HCT116 (cell line): ENCODE results near the gene GLB1L.
A peak's percentile ranks its signal among the peaks of the same experiment; 100 is the strongest.

Experiments used
- POLR2A ChIP-seq: IDR thresholded peaks from 2 replicates; pipeline ENCODE4 v1.7.0; 2011; ENCODE audit warnings: borderline replicate concordance; ENCODE audit not compliant: insufficient read depth, insufficient read length; ENCODE audit errors: extremely low read depth
- SP1 ChIP-seq: IDR thresholded peaks from 2 replicates; pipeline ENCODE4 v1.6.1; 2012; ENCODE audit warnings: low read depth
- ZNF274 ChIP-seq: fragments of 200-500 bp; sonication (Bioruptor generic); IDR thresholded peaks from 2 replicates; pipeline ENCODE4 v1.6.1; 2014; ENCODE audit warnings: mild to moderate bottlenecking, low read depth, low read length, inconsistent platforms
- TF ChIP-seq, protein P1 (sequence below), 3 experiments: fragments of 200-600 bp in 1 of 3; sonication (generic) in 1 of 3; IDR thresholded peaks in 2 of 3; conservative IDR thresholded peaks in 1 of 3; 2 replicates each; pipeline ENCODE4 v1.5.1; 2012 to 2017; ENCODE audit warnings: low read depth in 2 of 3, low read length in 2 of 3, antibody characterized with exemption in 1 of 3, borderline replicate concordance in 1 of 3, control low read depth in 1 of 3, mild to moderate bottlenecking in 1 of 3, mixed read lengths in 1 of 3, mixed run types in 1 of 3, moderate library complexity in 1 of 3; ENCODE audit not compliant: insufficient read depth in 1 of 3

DNA sequence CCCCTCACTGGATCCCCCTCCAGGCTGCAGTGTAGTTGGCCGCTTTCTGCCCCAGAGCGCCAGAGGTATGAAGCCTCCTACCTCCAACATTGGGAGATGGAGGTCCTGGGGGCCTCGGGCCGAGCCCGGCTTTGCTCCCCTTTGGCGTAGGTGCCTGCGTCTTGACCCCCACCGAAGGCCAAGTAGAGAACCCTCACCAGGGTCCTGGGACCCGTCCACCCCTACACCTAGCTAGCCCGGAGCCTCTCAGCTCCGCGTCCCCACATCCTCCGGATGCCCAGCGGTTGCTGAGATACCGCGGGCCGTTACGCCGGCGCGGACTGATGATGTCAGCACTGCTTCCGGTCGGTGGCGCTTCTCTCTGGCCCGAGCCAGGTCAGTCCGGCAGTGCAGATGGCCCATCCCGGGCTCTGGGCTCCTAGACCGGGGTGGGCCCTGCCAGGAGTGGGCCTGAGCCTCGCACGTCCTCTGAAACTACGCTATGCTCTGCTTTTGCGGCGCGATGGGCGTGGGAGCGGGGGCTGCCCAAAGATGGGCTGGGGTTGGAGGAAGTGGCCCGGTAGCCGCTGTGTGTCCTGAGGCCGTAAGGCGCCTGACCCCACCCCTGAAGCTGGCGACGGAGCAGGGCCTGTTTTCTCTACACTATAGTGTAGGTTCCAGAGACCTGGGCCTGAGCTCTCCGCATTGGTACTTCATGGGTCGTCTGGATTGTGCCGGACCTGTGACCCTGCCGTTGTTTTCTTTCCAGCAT is at the start of gene GLB1L, which contains the start of gene STK16:
- no peak for TF ChIP-seq SP1
- TF ChIP-seq, protein P1, sequence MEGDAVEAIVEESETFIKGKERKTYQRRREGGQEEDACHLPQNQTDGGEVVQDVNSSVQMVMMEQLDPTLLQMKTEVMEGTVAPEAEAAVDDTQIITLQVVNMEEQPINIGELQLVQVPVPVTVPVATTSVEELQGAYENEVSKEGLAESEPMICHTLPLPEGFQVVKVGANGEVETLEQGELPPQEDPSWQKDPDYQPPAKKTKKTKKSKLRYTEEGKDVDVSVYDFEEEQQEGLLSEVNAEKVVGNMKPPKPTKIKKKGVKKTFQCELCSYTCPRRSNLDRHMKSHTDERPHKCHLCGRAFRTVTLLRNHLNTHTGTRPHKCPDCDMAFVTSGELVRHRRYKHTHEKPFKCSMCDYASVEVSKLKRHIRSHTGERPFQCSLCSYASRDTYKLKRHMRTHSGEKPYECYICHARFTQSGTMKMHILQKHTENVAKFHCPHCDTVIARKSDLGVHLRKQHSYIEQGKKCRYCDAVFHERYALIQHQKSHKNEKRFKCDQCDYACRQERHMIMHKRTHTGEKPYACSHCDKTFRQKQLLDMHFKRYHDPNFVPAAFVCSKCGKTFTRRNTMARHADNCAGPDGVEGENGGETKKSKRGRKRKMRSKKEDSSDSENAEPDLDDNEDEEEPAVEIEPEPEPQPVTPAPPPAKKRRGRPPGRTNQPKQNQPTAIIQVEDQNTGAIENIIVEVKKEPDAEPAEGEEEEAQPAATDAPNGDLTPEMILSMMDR (IDR thresholded peaks at IDR 0.05 in 2 of 3, conservative IDR thresholded peaks at IDR 0.05 in 1 of 3; ENCODE audit: borderline replicate concordance in 1 of 3, insufficient read depth in 1 of 3, low read depth in 2 of 3, low read length in 2 of 3): no peak
- peak; percentile 72 for TF ChIP-seq POLR2A
- no peak for TF ChIP-seq ZNF274
